GM18858 (cell line): ENCODE measurements around the gene NIP7.
A peak's percentile ranks its signal among the peaks of the same experiment; 100 is the strongest.

Source experiments
- ATAC-seq: cut with Tn5 transposase; IDR thresholded peaks from one replicate; pipeline ENCODE4 v1.9.1; 2021; ENCODE audit not compliant: unreplicated experiment

NIP7 gene

GRCh38 chr16:69318177-69318910 lies 21.2 kb upstream of the NIP7 start:
- ATAC-seq, result no peak

- ATAC-seq, result no peak
These were observed 20.7 kb upstream of the NIP7 start for GRCh38 chr16:69318911-69319289.

- no peak for ATAC-seq
These were observed 20.2 kb upstream of the NIP7 start for GRCh38 chr16:69319381-69319780.

GRCh38 chr16:69319826-69320739 lies 19.5 kb upstream of the NIP7 start:
- ATAC-seq, result no peak

GRCh38 chr16:69320740-69321073 lies 18.9 kb upstream of the NIP7 start:
- no peak for ATAC-seq

GRCh38 chr16:69321080-69321479 lies 18.5 kb upstream of the NIP7 start:
- ATAC-seq, result no peak

GRCh38 chr16:69322343-69322742 lies 17.2 kb upstream of the NIP7 start:
- ATAC-seq, result no peak

- ATAC-seq, result no peak
These were observed 16.2 kb upstream of the NIP7 start for GRCh38 chr16:69323415-69323814.

GRCh38 chr16:69324013-69324531 lies 15.5 kb upstream of the NIP7 start:
- no peak for ATAC-seq

GRCh38 chr16:69324585-69325253 lies 14.9 kb upstream of the NIP7 start:
- no peak for ATAC-seq

- ATAC-seq, result no peak
These were observed 13.8 kb upstream of the NIP7 start for GRCh38 chr16:69325784-69326171.

GRCh38 chr16:69326172-69326873 lies 13.2 kb upstream of the NIP7 start:
- ATAC-seq, result no peak

- no peak for ATAC-seq
These were observed 11.8 kb upstream of the NIP7 start for GRCh38 chr16:69327585-69328310.

GRCh38 chr16:69328854-69329316 lies 10.7 kb upstream of the NIP7 start:
- no peak for ATAC-seq

GRCh38 chr16:69329369-69330285 lies 9.9 kb upstream of the NIP7 start:
- ATAC-seq, result peak; percentile 1

- ATAC-seq, result peak; percentile 71
These were observed 9.1 kb upstream of the NIP7 start, which contains the start of gene PDF for GRCh38 chr16:69330286-69331109. TSS of gene PDF (minus strand) at chr16:69330588. CDS start at chr16:69330570, 18 bp downstream.

- no peak for ATAC-seq
These were observed 4.9 kb upstream of the NIP7 start for GRCh38 chr16:69334696-69335095.
